Transverse colon (tissue), 4 donors: ENCODE results near the gene C11orf65. TPM values are rescaled to one million over a fixed set of nuclear protein-coding genes. Genes with fewer than 3 reads are reported as not detected.

Experiments used
- DNase-seq: peaks from one replicate; pipeline ENCODE4 v3.0.0-alpha.2; 2019
- H3K27ac ChIP-seq, 4 donors: fragments of 200-600 bp; sonication (generic); 2 replicates each; pipeline ENCODE4 v1.5.1; 2016 to 2018; ENCODE audit warnings: inconsistent platforms in 4 of 4
- H3K27me3 ChIP-seq: fragments of 200-600 bp; sonication (generic); 2 replicates; pipeline ENCODE4 v1.5.1; 2017; ENCODE audit warnings: inconsistent platforms
- H3K36me3 ChIP-seq, 4 donors: fragments of 200-600 bp; sonication (generic); 2 replicates each; pipeline ENCODE4 v1.5.1; 2017 to 2019; ENCODE audit warnings: inconsistent platforms in 4 of 4
- H3K4me1 ChIP-seq, 4 donors: fragments of 200-600 bp; sonication (generic); 2 replicates each; pipeline ENCODE4 v1.5.1; 2017 to 2020; ENCODE audit warnings: inconsistent platforms in 4 of 4
- H3K4me3 ChIP-seq, 4 donors: fragments of 200-600 bp; sonication (generic); 1 replicate in 1 of 4; 2 replicates in 3 of 4; pipeline versions ENCODE4 v1.5.1 to v1.6.1; 2017 to 2019; ENCODE audit warnings: inconsistent platforms in 4 of 4
- H3K9me3 ChIP-seq, 2 donors: fragments of 200-600 bp; sonication (generic); 2 replicates each; pipeline ENCODE4 v1.5.1; 2017 to 2019; ENCODE audit warnings: inconsistent platforms in 2 of 2
- CTCF ChIP-seq, 5 experiments: fragments of 200-600 bp in 3 of 5; fragments of 450-650 bp in 2 of 5; sonication (generic) in 3 of 5; IDR thresholded peaks; 1 replicate in 2 of 5; 2 replicates in 3 of 5; pipeline ENCODE4 v1.5.1; 2016 to 2017; ENCODE audit warnings: antibody characterized with exemption in 5 of 5, inconsistent platforms in 3 of 5, mild to moderate bottlenecking in 2 of 5, moderate library complexity in 1 of 5
- EP300 ChIP-seq: sonication (generic); formaldehyde crosslinking; IDR thresholded peaks from one replicate; pipeline ENCODE4 v1.6.1; 2017; ENCODE audit warnings: antibody characterized with exemption, low read depth
- POLR2A ChIP-seq: fragments of 450-650 bp; IDR thresholded peaks from one replicate; pipeline ENCODE4 v1.6.1; 2016; ENCODE audit warnings: antibody characterized with exemption, mild to moderate bottlenecking, moderate library complexity
- POLR2AphosphoS5 ChIP-seq, 3 donors: sonication (generic); formaldehyde crosslinking; IDR thresholded peaks; one replicate each; pipeline ENCODE4 v1.6.1; 2016; ENCODE audit warnings: antibody characterized with exemption in 3 of 3
- WGBS, 2 donors: methylation state at CpG; one replicate each; pipeline ENCODE4 v1.1.5; 2018; ENCODE audit warnings: low coverage in 1 of 2; 5-methylcytosine and 5-hydroxymethylcytosine counted together
- in situ Hi-C, 4 donors: fragments of 200-750 bp; cut with MboI; loops; one replicate each; pipeline versions ENCODE4 v1.15.0 to v1.15.1; 2017; ENCODE audit warnings: low sequenced_read_pairs in 3 of 4, low pct_ligation_motif_present in 1 of 4, low pct_unique_long_range_greater_than_20kb in 1 of 4
- intact Hi-C: fragments of 100-400 bp; cut with DNase I; formaldehyde crosslinking; loops from one replicate; pipeline ENCODE4 v1.15.1; 2023; ENCODE audit warnings: low total_unique reads
- total RNA-seq, 4 donors: library from RNA; depleted of rRNA; stranded (reverse); fragments of >200 nt; gene quantifications; one replicate each; pipeline ENCODE4 v1.1.0, GENCODE V29; 2016

Gene C11orf65
- total RNA-seq, 4 donors from 2014 or later: 1.1 TPM; not detected in 2

GRCh38 chr11:108495326-108495725 is 28.0 kb upstream of the C11orf65 start:
- H3K27ac ChIP-seq: no peak overlapping the region
- intact Hi-C loops (no loop called here), in situ Hi-C loops (loop anchor here in 2 of 4 donors (10.0 to 25.0 kb wide), 2 partner anchors 169 to 358 kb away; partner anchors contain the start of gene DDX10 (in 1 of the 2))
- no peak for DNase-seq
- TF ChIP-seq POLR2A: no peak
- TF ChIP-seq POLR2AphosphoS5 (IDR thresholded peaks at IDR 0.05): no peak
- TF ChIP-seq EP300: no peak
- no peak for TF ChIP-seq CTCF (IDR thresholded peaks at IDR 0.05)
- H3K4me3 ChIP-seq: no peak overlapping the region
- 83 to 92% methylated on average over 3 of the region's 3 CpGs for WGBS, 2 donors
- peaks cover 0 to under 1% (median 0%) of the 10 kb centered on the region in 4 donors for H3K36me3 ChIP-seq
- no peaks in the 10 kb centered on the region for H3K9me3 ChIP-seq
- H3K4me1 ChIP-seq: peaks cover 0 to 27% (median 9%) of the 10 kb centered on the region in 4 donors
- H3K27me3 ChIP-seq: no peaks in the 10 kb centered on the region

- DNase-seq: no peak
- Histone ChIP-seq H3K27ac (no peak overlapping the region), H3K4me3 (no peak overlapping the region), H3K27me3 (no peaks in the 10 kb centered on the region), H3K9me3 (no peaks in the 10 kb centered on the region), H3K4me1 (peaks cover 0 to 26% (median 9%) of the 10 kb centered on the region in 4 donors), H3K36me3 (peaks cover 0 to 7% (median 3%) of the 10 kb centered on the region in 4 donors)
- in situ Hi-C loops (loop anchor here in 2 of 4 donors (10.0 to 25.0 kb wide), 2 partner anchors 171 to 357 kb away; partner anchors contain the start of gene DDX10 (in 1 of the 2)), intact Hi-C loops (no loop called here)
- no peak for TF ChIP-seq EP300
- TF ChIP-seq POLR2A: no peak
- no peak for TF ChIP-seq POLR2AphosphoS5 (IDR thresholded peaks at IDR 0.05)
- no peak for TF ChIP-seq CTCF (IDR thresholded peaks at IDR 0.05)
- WGBS, 2 donors: 59 to 62% methylated on average over 6 of the region's 6 CpGs
Measured at GRCh38 chr11:108494182-108494581, 26.9 kb upstream of the C11orf65 start.

GRCh38 chr11:108491936-108492335 is 24.6 kb upstream of the C11orf65 start:
- Histone ChIP-seq H3K4me3 (no peak overlapping the region), H3K4me1 (peaks cover 0 to 13% (median 5%) of the 10 kb centered on the region in 4 donors), H3K27ac (no peak overlapping the region), H3K9me3 (no peaks in the 10 kb centered on the region), H3K36me3 (peaks cover 0 to 8% (median 4%) of the 10 kb centered on the region in 4 donors), H3K27me3 (no peaks in the 10 kb centered on the region)
- TF ChIP-seq CTCF (IDR thresholded peaks at IDR 0.05) (no peak), EP300 (no peak), POLR2AphosphoS5 (IDR thresholded peaks at IDR 0.05) (no peak), POLR2A (no peak)
- no peak for DNase-seq
- WGBS, 2 donors: 84 to 95% methylated on average over 3 of the region's 3 CpGs
- intact Hi-C loops (no loop called here), in situ Hi-C loops (loop anchor here in 2 of 4 donors (10.0 to 25.0 kb wide), 2 partner anchors 173 to 355 kb away; partner anchors contain the start of gene DDX10 (in 1 of the 2))

- 96 to 99% methylated on average over 3 of the region's 3 CpGs for WGBS, 2 donors
- Histone ChIP-seq H3K27me3 (no peaks in the 10 kb centered on the region), H3K27ac (no peak overlapping the region), H3K9me3 (no peaks in the 10 kb centered on the region), H3K4me1 (no peaks in the 10 kb centered on the region), H3K4me3 (no peak overlapping the region), H3K36me3 (peaks cover 0 to 17% (median 6%) of the 10 kb centered on the region in 4 donors)
- DNase-seq: no peak
- TF ChIP-seq POLR2A (no peak), CTCF (IDR thresholded peaks at IDR 0.05) (no peak), POLR2AphosphoS5 (IDR thresholded peaks at IDR 0.05) (no peak), EP300 (no peak)
- intact Hi-C loops (no loop called here), in situ Hi-C loops (loop anchor here in 1 of 4 donors (25.0 kb wide), 1 partner anchor 350 kb away; no protein-coding TSS in a partner anchor)
Measured at GRCh38 chr11:108486828-108487227, 19.5 kb upstream of the C11orf65 start.
